GM23338 (cell line): ENCODE measurements around the gene MYO1E. TPM values are rescaled to one million over a fixed set of nuclear protein-coding genes. Genes with fewer than 3 reads are reported as not detected.

ENCODE experiments used
- ATAC-seq: fragments of 200-7000 bp; cut with Tn5 transposase; 3 replicates; pipeline ENCODE4 v1.9.1; 2020
- DNase-seq: peaks from one replicate; pipeline ENCODE4 v3.0.0-alpha.2; 2015; ENCODE audit warnings: low spot score
- H2AFZ ChIP-seq: fragments of 200-600 bp; sonication (generic); 2 replicates; pipeline ENCODE4 v1.8.0; 2016; ENCODE audit warnings: antibody characterized with exemption, mild to moderate bottlenecking, moderate library complexity
- H3F3A ChIP-seq: fragments of 200-600 bp; sonication (generic); replicated peaks from 2 replicates; pipeline ENCODE4 v1.8.0; 2017; ENCODE audit warnings: antibody characterized with exemption, mixed run types, low read depth
- H3K27ac ChIP-seq: fragments of 200-600 bp; sonication (generic); 2 replicates; pipeline ENCODE4 v1.6.1; 2016; ENCODE audit warnings: low read depth
- H3K27me3 ChIP-seq: fragments of 200-600 bp; sonication (generic); 2 replicates; pipeline ENCODE4 v1.8.0; 2016; ENCODE audit warnings: mild to moderate bottlenecking, mixed run types, moderate library complexity; ENCODE audit not compliant: insufficient read depth
- H3K36me3 ChIP-seq: fragments of 200-600 bp; sonication (generic); 2 replicates; pipeline ENCODE4 v1.8.0; 2016; ENCODE audit warnings: mild to moderate bottlenecking; ENCODE audit not compliant: insufficient read depth
- H3K4me1 ChIP-seq: fragments of 200-600 bp; sonication (generic); 2 replicates; pipeline ENCODE4 v1.8.0; 2016; ENCODE audit warnings: mild to moderate bottlenecking, moderate library complexity; ENCODE audit not compliant: insufficient read depth
- H3K4me2 ChIP-seq: fragments of 200-600 bp; sonication (generic); 2 replicates; pipeline ENCODE4 v1.7.1; 2017; ENCODE audit warnings: mixed run types
- H3K4me3 ChIP-seq: fragments of 200-600 bp; sonication (generic); 2 replicates; pipeline ENCODE4 v1.6.1; 2016; ENCODE audit warnings: mixed run types
- H3K79me2 ChIP-seq: fragments of 200-600 bp; sonication (generic); replicated peaks from 2 replicates; pipeline ENCODE4 v1.8.0; 2017; ENCODE audit warnings: mild to moderate bottlenecking; ENCODE audit not compliant: insufficient read depth
- H3K9me2 ChIP-seq: fragments of 200-600 bp; sonication (generic); 2 replicates; pipeline ENCODE4 v1.8.0; 2017; ENCODE audit not compliant: insufficient read depth
- H4K20me1 ChIP-seq: fragments of 200-600 bp; sonication (generic); replicated peaks from 2 replicates; pipeline ENCODE4 v1.8.0; 2017; ENCODE audit warnings: mild to moderate bottlenecking; ENCODE audit not compliant: insufficient read depth
- H3K27ac Mint-ChIP-seq: 2 replicates; pipeline ENCODE4 v1.8.0; 2020; ENCODE audit warnings: inconsistent platforms, mild to moderate bottlenecking, moderate library complexity, mixed read lengths
- H3K27me3 Mint-ChIP-seq: 3 replicates; pipeline ENCODE4 v1.8.0; 2022; ENCODE audit warnings: low read depth, mild to moderate bottlenecking, moderate library complexity, mixed read lengths, inconsistent platforms; ENCODE audit not compliant: insufficient read depth, poor library complexity
- H3K36me3 Mint-ChIP-seq: 3 replicates; pipeline ENCODE4 v1.8.0; 2021; ENCODE audit warnings: low read depth, mild to moderate bottlenecking, inconsistent platforms, moderate library complexity, mixed read lengths
- H3K4me1 Mint-ChIP-seq: 3 replicates; pipeline ENCODE4 v1.8.0; 2020; ENCODE audit warnings: mild to moderate bottlenecking, inconsistent platforms, mixed read lengths
- H3K4me3 Mint-ChIP-seq: 3 replicates; pipeline ENCODE4 v1.8.0; 2021; ENCODE audit warnings: moderate library complexity, mild to moderate bottlenecking, inconsistent platforms, mixed read lengths
- H3K9me3 Mint-ChIP-seq: 3 replicates; pipeline ENCODE4 v1.8.0; 2020; ENCODE audit warnings: moderate library complexity, mild to moderate bottlenecking, inconsistent platforms, mixed read lengths
- CREB1 ChIP-seq: fragments of 250-450 bp; sonication (Bioruptor Pico); IDR thresholded peaks from 2 replicates; pipeline ENCODE4 v1.5.0; 2020; ENCODE audit warnings: low read depth, mild to moderate bottlenecking, moderate library complexity
- ETS1 ChIP-seq: IDR thresholded peaks from 2 replicates; pipeline ENCODE4 v1.6.1; 2016; ENCODE audit warnings: antibody characterized with exemption
- EZH2 ChIP-seq: fragments of 200-600 bp; sonication (generic); IDR thresholded peaks from one replicate; pipeline ENCODE4 v1.8.0; 2017; ENCODE audit warnings: antibody characterized with exemption, mild to moderate bottlenecking, low read depth; ENCODE audit not compliant: unreplicated experiment
- EZH2phosphoT487 ChIP-seq: fragments of 200-600 bp; sonication (generic); IDR thresholded peaks from one replicate; pipeline ENCODE4 v1.8.1; 2018; ENCODE audit warnings: antibody characterized with exemption; ENCODE audit not compliant: unreplicated experiment
- JUNB ChIP-seq: IDR thresholded peaks from one replicate; pipeline ENCODE4 v1.6.1; 2016; ENCODE audit warnings: antibody characterized with exemption; ENCODE audit not compliant: unreplicated experiment
- NANOG ChIP-seq: IDR thresholded peaks from 2 replicates; pipeline ENCODE4 v1.6.1; 2016; ENCODE audit warnings: antibody characterized with exemption, borderline replicate concordance
- POLR2AphosphoS5 ChIP-seq: IDR thresholded peaks from 2 replicates; pipeline ENCODE4 v1.6.1; 2016; ENCODE audit warnings: antibody characterized with exemption, low read depth
- REST ChIP-seq: IDR thresholded peaks from one replicate; pipeline ENCODE4 v1.6.1; 2018; ENCODE audit warnings: antibody characterized with exemption; ENCODE audit not compliant: unreplicated experiment
- STAT1 ChIP-seq: IDR thresholded peaks from one replicate; pipeline ENCODE4 v1.6.1; 2016; ENCODE audit warnings: antibody characterized with exemption; ENCODE audit not compliant: unreplicated experiment
- ZNF114 ChIP-seq: fragments of 250-450 bp; sonication (Bioruptor Pico); IDR thresholded peaks from 2 replicates; pipeline ENCODE4 v1.5.0; 2020; ENCODE audit warnings: mild to moderate bottlenecking, moderate library complexity
- polyA plus RNA-seq: library from polyadenylated mRNA; unstranded; fragments of >200 nt; fragmentation: Nextera tagmentation; extraction: Ambion mirVana; gene quantifications from 2 replicates; pipeline ENCODE4 v1.2.1, GENCODE V29; 2016
- total RNA-seq: library from RNA; depleted of rRNA; stranded (reverse); fragments of >200 nt; shearing (Covaris generic); gene quantifications from 2 replicates; pipeline ENCODE4 v1.2.3, GENCODE V29; 2014

Gene MYO1E
- total and polyA plus RNA-seq, 2 experiments from 2014 or later, result 68.3 to 131 TPM

GRCh38 chr15:59410391-59410896 is 37.8 kb upstream of the MYO1E start:
- no peaks in the 10 kb centered on the region for H3K27me3 ChIP-seq
- no peaks in the 10 kb centered on the region for H3F3A ChIP-seq
- H3K27ac ChIP-seq, result no peak overlapping the region
- DNase-seq, result no peak
- Mint-ChIP-seq H3K27ac (no peak overlapping the region), H3K36me3 (no peaks in the 10 kb centered on the region), H3K4me1 (no peaks in the 10 kb centered on the region), H3K27me3 (peaks cover 11% of the 10 kb centered on the region), H3K9me3 (no peaks in the 10 kb centered on the region), H3K4me3 (no peak overlapping the region)
- no peaks in the 10 kb centered on the region for H3K4me1 ChIP-seq
- TF ChIP-seq STAT1 (no peak), JUNB (no peak), NANOG (no peak), EZH2 (no peak)
- H4K20me1 ChIP-seq, result no peaks in the 10 kb centered on the region
- no peaks in the 10 kb centered on the region for H3K79me2 ChIP-seq
- H3K4me2 ChIP-seq, result no peak overlapping the region
- H3K4me3 ChIP-seq, result no peak overlapping the region
- no peaks in the 10 kb centered on the region for H3K36me3 ChIP-seq
- H3K9me2 ChIP-seq, result 0 out of 2 replicates have a peak, but pooled peaks cover 2% of the 10 kb centered on the region
- H2AFZ ChIP-seq, result no peak overlapping the region
- ATAC-seq, result no peak

GRCh38 chr15:59407946-59408345 is 35.3 kb upstream of the MYO1E start:
- H2AFZ ChIP-seq, result no peak overlapping the region
- H3F3A ChIP-seq, result 0 out of 2 replicates have a peak, but pooled peaks cover 3% of the 10 kb centered on the region
- peaks cover 2% of the 10 kb centered on the region; the same call in 1 of the 2 replicates for H3K27me3 ChIP-seq
- H3K79me2 ChIP-seq, result no peaks in the 10 kb centered on the region
- Mint-ChIP-seq H3K4me3 (no peak overlapping the region), H3K4me1 (peaks cover 7% of the 10 kb centered on the region), H3K9me3 (no peaks in the 10 kb centered on the region), H3K27ac (no peak overlapping the region), H3K27me3 (peaks cover 10% of the 10 kb centered on the region), H3K36me3 (no peaks in the 10 kb centered on the region)
- H4K20me1 ChIP-seq, result no peaks in the 10 kb centered on the region
- DNase-seq (no peak), ATAC-seq (no peak)
- peaks cover 6% of the 10 kb centered on the region for H3K4me1 ChIP-seq
- TF ChIP-seq ZNF114 (CRISPR knock-in tag) (no peak), CREB1 (CRISPR knock-in tag) (no peak), STAT1 (no peak), NANOG (no peak), EZH2 (no peak), POLR2AphosphoS5 (no peak), EZH2phosphoT487 (no peak)
- no peak overlapping the region for H3K4me3 ChIP-seq
- H3K27ac ChIP-seq, result no peak overlapping the region
- no peaks in the 10 kb centered on the region for H3K9me2 ChIP-seq
- H3K36me3 ChIP-seq, result no peaks in the 10 kb centered on the region
- H3K4me2 ChIP-seq, result no peak overlapping the region

- H3K36me3 ChIP-seq, result no peaks in the 10 kb centered on the region
- H3K9me2 ChIP-seq, result no peaks in the 10 kb centered on the region
- H2AFZ ChIP-seq, result no peak overlapping the region
- no peak for ATAC-seq
- H3K27ac ChIP-seq, result no peak overlapping the region
- peaks cover 21% of the 10 kb centered on the region for H3K4me1 ChIP-seq
- DNase-seq, result no peak
- peaks cover 17% of the 10 kb centered on the region for H3K4me1 Mint-ChIP-seq
- no peaks in the 10 kb centered on the region for H3K79me2 ChIP-seq
- no peak overlapping the region for H3K4me3 Mint-ChIP-seq
- peaks cover 7% of the 10 kb centered on the region; the same call in 1 of the 2 replicates for H3K27me3 ChIP-seq
- no peaks in the 10 kb centered on the region for H3K36me3 Mint-ChIP-seq
- H3K4me2 ChIP-seq, result no peak overlapping the region
- H3K9me3 Mint-ChIP-seq, result no peaks in the 10 kb centered on the region
- no peaks in the 10 kb centered on the region for H4K20me1 ChIP-seq
- peaks cover 11% of the 10 kb centered on the region for H3K27me3 Mint-ChIP-seq
- H3K27ac Mint-ChIP-seq, result no peak overlapping the region
- 0 out of 2 replicates have a peak, but pooled peaks cover 3% of the 10 kb centered on the region for H3F3A ChIP-seq
- H3K4me3 ChIP-seq, result no peak overlapping the region
- no peak for TF ChIP-seq REST
- TF ChIP-seq ETS1, result no peak
- no peak for TF ChIP-seq ZNF114 (CRISPR knock-in tag)
- no peak for TF ChIP-seq NANOG
- no peak for TF ChIP-seq CREB1 (CRISPR knock-in tag)
- no peak for TF ChIP-seq EZH2phosphoT487
Measured at GRCh38 chr15:59406446-59406845, 33.8 kb upstream of the MYO1E start.
